SIG-M5 treated with dmso at 0.1 percent for 504 hours (cell line): ENCODE data around the gene CRYBG1.
"Not testable (repeated sequence)": the region's sequence is repeated elsewhere in the genome, so short reads cannot be mapped to it uniquely, and the experiment has no call there.

Source experiments
- DNase-seq: peaks from one replicate; lab custom pipeline; 2025; ENCODE audit not compliant: unreplicated experiment; lab: John Stamatoyannopoulos, UW

The CRYBG1 gene

GRCh38 chr6:106546691-106547414 lies 186.3 kb downstream of the CRYBG1 start:
- DNase-seq: peak; percentile 75

- no peak for DNase-seq
These were observed 187.3 kb downstream of the CRYBG1 start for GRCh38 chr6:106547601-106548453.

GRCh38 chr6:106548926-106549455 lies 188.5 kb downstream of the CRYBG1 start:
- not testable (repeated sequence) for DNase-seq

GRCh38 chr6:106549521-106549920 lies 189.0 kb downstream of the CRYBG1 start:
- no peak for DNase-seq

- DNase-seq: no peak
These were observed 190.6 kb downstream of the CRYBG1 start for GRCh38 chr6:106551155-106551554.

- no peak for DNase-seq
These were observed 192.9 kb downstream of the CRYBG1 start for GRCh38 chr6:106553440-106553839.

GRCh38 chr6:106555767-106556166 lies 195.2 kb downstream of the CRYBG1 start:
- DNase-seq: no peak

- peak; percentile 33 for DNase-seq
These were observed 195.9 kb downstream of the CRYBG1 start for GRCh38 chr6:106556368-106556960.

GRCh38 chr6:106557837-106558236 lies 197.3 kb downstream of the CRYBG1 start:
- no peak for DNase-seq

- DNase-seq: no peak
These were observed 197.8 kb downstream of the CRYBG1 start for GRCh38 chr6:106558364-106558763.

- DNase-seq: not testable (repeated sequence)
These were observed 199.1 kb downstream of the CRYBG1 start for GRCh38 chr6:106559659-106560058.

GRCh38 chr6:106560996-106561685 lies 200.6 kb downstream of the CRYBG1 start:
- peak; percentile 55 for DNase-seq

- peak; percentile 15 for DNase-seq
These were observed 201.3 kb downstream of the CRYBG1 start for GRCh38 chr6:106561686-106562405.

- no peak for DNase-seq
These were observed 203.1 kb downstream of the CRYBG1 start for GRCh38 chr6:106563614-106564013.

- DNase-seq: no peak
These were observed 204.0 kb downstream of the CRYBG1 start for GRCh38 chr6:106564476-106564875.

- DNase-seq: no peak
These were observed 208.0 kb downstream of the CRYBG1 start for GRCh38 chr6:106568530-106568929.

- no peak for DNase-seq
These were observed 208.9 kb downstream of the CRYBG1 start for GRCh38 chr6:106569428-106569827.

- no peak for DNase-seq
These were observed 211.9 kb downstream of the CRYBG1 start for GRCh38 chr6:106572436-106572835.

- DNase-seq: peak; percentile 7
These were observed 212.5 kb downstream of the CRYBG1 start for GRCh38 chr6:106572875-106573585.
